Measurements from ENCODE around the gene ANKZF1.
"Not testable (repeated sequence)": the region's sequence is repeated elsewhere in the genome, so short reads cannot be mapped to it uniquely, and the experiment has no call there.

ANKZF1 gene

DNA sequence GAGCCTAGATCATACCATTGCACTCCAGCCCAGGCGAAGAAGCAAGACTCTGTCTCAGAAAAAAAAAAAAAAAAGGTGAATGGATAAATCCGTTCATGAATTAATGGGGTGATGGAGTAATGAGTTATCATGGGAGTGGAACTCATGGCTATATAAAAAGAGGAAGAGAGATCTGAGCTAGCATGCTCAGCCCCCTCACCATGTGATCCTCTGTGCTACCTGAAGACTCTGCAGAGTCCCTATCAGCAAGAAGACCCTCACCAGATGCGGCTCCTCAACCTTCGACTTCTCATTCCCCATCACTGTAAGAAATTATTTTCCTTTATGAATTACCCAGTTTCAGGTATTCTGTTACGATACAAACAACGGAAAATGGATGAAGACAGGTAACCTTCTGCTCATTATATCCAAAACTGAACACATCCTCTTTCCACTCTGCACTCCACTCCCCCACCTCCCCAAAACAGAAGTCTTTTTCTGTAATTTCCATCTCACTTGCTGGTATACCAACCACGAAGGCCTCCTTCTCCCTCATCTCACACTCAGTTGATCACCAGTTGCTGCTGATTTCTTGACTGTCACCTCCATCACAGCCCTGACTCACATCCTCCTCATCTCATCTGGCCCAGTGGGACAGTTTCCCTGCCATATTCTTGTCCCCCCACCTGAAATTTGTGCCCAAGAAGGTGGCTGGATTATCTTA, 42.7 kb upstream of the ANKZF1 start:
- DNase-seq (ENCODE audit: low spot score) = peak; percentile 37
- TF ChIP-seq, protein P1, sequence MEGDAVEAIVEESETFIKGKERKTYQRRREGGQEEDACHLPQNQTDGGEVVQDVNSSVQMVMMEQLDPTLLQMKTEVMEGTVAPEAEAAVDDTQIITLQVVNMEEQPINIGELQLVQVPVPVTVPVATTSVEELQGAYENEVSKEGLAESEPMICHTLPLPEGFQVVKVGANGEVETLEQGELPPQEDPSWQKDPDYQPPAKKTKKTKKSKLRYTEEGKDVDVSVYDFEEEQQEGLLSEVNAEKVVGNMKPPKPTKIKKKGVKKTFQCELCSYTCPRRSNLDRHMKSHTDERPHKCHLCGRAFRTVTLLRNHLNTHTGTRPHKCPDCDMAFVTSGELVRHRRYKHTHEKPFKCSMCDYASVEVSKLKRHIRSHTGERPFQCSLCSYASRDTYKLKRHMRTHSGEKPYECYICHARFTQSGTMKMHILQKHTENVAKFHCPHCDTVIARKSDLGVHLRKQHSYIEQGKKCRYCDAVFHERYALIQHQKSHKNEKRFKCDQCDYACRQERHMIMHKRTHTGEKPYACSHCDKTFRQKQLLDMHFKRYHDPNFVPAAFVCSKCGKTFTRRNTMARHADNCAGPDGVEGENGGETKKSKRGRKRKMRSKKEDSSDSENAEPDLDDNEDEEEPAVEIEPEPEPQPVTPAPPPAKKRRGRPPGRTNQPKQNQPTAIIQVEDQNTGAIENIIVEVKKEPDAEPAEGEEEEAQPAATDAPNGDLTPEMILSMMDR (IDR thresholded peaks at IDR 0.05; ENCODE audit: borderline replicate concordance, control extremely low read depth, extremely low read depth, insufficient read depth, missing control alignments) = no peak
- in situ Hi-C loops (cut with MboI; ENCODE audit: low sequenced_read_pairs, unreplicated experiment) = no loop called here

- DNase-seq (ENCODE audit: low spot score) = no peak
- in situ Hi-C loops (cut with MboI; ENCODE audit: low sequenced_read_pairs, unreplicated experiment) = no loop called here
- TF ChIP-seq, protein P1 (IDR thresholded peaks at IDR 0.05; ENCODE audit: borderline replicate concordance, control extremely low read depth, extremely low read depth, insufficient read depth, missing control alignments) = no peak
These were observed 32.2 kb upstream of the ANKZF1 start for GRCh38 chr2:219197388-219197787.

GRCh38 chr2:219198974-219199373, 30.6 kb upstream of the ANKZF1 start:
- no peak for DNase-seq (ENCODE audit: low spot score)
- TF ChIP-seq, protein P1 (IDR thresholded peaks at IDR 0.05; ENCODE audit: borderline replicate concordance, control extremely low read depth, extremely low read depth, insufficient read depth, missing control alignments) = no peak
- in situ Hi-C loops (cut with MboI; ENCODE audit: low sequenced_read_pairs, unreplicated experiment) = no loop called here

- TF ChIP-seq, protein P1 (IDR thresholded peaks at IDR 0.05; ENCODE audit: borderline replicate concordance, control extremely low read depth, extremely low read depth, insufficient read depth, missing control alignments) = no peak
- in situ Hi-C loops (cut with MboI; ENCODE audit: low sequenced_read_pairs, unreplicated experiment) = no loop called here
- DNase-seq (ENCODE audit: low spot score) = no peak
These were observed 30.0 kb upstream of the ANKZF1 start for GRCh38 chr2:219199470-219200211.

GRCh38 chr2:219200502-219201326, 28.9 kb upstream of the ANKZF1 start:
- DNase-seq (ENCODE audit: low spot score); in situ Hi-C loops (cut with MboI; ENCODE audit: low sequenced_read_pairs, unreplicated experiment): not testable (repeated sequence)

DNA sequence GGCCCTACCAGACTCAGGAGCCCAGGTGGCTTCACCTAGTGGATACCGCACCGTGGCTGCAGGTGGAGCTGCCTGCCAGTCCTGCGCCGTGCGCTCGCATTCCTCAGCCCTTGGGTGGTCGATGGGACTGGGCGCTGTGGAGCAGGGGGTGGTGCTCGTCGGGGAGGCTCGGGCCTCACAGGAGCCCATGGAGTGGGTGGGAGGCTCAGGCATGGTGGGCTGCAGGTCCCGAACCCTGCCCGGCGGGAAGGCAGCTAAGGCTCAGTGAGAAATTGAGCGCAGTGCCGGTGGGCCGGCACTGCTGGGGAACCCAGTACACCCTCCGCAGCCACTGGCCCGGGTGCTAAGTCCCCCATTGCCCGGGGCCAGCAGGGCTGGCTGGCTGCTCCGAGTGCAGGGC, 28.3 kb upstream of the ANKZF1 start:
- in situ Hi-C loops (cut with MboI; ENCODE audit: low sequenced_read_pairs, unreplicated experiment); DNase-seq (ENCODE audit: low spot score): not testable (repeated sequence)

DNA sequence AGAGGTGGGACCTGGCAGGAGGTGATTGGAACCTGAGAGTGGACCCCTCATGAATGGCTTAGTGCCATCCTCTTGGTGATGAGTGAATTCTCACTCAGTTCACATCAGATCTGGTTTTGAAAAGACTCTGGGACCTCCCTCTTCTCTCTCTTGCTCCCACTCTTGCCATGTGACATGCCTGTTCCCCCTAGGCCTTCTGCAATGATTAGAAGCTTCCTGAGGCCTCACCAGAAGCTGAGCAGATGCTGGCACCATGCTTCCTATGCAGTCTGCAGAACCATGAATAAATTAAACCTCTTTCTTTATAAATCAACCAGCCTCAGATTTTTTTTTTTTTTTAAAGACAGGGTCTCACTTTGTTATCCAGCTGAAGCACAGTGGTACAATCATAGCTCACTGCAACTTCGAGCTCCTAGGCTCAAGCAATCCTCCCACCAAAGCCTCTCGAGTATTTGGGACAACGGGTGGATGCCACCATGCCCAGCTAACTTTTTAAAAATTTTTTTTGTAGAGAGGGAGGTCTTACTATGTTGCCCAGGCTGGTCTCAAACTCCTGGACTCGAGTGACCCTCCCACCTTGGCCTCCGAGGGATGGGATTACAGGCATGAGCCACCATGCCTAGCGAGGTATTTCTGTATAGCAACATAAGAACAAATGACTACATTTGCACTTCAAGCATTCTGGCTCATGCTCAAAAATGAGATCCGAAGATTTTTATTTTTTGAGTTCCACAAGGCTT, 25.0 kb upstream of the ANKZF1 start:
- in situ Hi-C loops (cut with MboI; ENCODE audit: low sequenced_read_pairs, unreplicated experiment) = no loop called here
- DNase-seq (ENCODE audit: low spot score) = no peak
- TF ChIP-seq, protein P1 (IDR thresholded peaks at IDR 0.05; ENCODE audit: borderline replicate concordance, control extremely low read depth, extremely low read depth, insufficient read depth, missing control alignments) = no peak

All from GM13976 (cell line).